Activated CD4-positive, alpha-beta T cell treated with anti-CD3 and anti-CD28 coated beads, Interleukin-2, amount 50 U/mL, for 1 hour (primary cell): ENCODE data around the gene ZIC2.

Source experiments
- DNase-seq: peaks from one replicate; pipeline ENCODE4 v3.0.0-alpha.2; 2020

The ZIC2 gene

DNA sequence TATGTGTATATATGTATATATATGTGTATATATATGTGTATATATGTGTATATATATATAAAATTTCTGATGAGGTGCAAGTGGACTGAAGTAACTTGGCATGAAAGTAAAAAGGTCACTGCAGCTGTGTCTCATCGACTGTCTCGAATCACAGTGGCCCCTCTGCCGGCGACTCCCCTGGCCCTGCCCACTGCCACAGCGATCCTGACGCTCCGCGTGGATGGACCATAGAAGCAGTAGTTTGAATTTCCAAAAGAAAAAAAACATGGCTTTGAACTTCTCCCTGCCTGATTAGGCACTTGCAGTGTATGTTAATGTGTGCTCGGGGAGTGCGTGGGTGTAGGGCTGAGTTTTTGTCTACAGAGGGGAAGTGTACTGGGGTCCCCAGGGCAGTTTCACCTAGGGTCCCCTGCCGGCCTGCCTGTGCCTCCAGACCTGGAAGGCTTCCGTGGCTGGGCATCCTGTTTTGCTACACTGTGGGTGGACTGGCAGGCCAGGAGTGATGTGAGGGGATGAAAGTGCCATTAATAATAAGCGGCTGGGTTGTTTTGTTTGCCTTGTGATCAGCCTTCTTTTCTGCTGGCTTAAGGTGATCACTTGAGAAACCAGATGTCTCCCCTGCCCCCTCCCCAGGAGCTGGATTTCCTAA, 20.8 kb upstream of the ZIC2 start:
- DNase-seq = no peak

DNA sequence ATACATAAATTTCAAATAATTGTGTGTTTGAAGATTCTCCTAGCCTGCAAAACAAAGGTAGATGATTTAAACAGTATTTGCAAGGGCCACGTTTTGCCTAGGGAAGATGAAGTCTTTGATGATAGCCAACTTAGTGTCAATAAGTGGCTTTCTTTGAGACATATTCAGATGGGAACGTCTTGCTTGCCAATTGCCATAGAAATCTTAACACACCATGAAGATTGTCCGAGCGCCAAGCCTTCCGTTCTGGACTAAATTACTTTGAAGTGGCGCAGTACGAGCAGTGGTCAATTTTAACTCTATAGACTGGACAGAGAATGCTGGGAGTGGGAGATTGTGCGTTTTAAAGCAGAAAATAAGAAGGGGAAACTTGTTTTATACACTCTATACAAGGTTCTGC, 19.9 kb upstream of the ZIC2 start:
- DNase-seq = no peak

DNA sequence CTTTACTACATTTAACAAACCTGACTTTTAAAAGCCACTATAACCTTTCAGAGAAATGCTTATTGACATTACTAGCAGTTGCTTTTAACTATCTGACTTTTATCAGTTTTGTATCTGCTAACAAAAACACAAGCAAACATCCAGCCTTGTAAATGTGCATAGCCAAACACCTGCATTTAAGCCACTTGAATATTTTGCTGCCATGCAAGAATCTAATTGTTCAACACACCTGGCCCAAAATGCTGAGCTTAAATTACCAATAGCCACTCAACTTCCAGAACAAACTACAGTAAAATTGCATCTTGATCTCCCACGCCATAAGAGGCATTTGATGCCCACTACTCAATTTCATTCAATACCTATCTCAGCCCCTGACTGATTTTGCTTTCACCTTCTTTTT, 19.3 kb upstream of the ZIC2 start:
- DNase-seq = no peak

DNA sequence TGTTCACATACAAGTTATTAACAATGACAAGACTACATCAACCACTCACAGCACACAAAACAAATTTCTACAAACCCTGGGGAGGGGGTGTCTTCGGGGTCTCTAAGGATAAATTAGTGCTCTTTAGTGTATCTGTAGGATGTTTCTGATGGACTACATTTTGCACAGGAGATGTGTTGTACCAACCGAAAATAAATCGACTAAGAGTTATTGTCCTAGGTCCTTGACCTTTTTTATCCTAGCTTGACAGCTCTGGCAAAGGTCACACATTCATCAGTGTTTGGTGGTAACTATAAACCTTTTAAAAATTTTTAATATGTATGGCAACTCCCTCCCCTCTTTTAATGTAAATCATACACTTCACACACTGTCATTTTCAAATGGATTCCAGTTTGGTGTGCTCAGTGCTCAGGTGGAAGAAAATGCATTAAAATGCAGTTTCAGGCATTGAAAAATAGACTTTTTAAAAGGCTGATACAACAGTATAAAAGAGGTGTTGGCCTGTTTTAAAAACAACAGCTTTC, 17.7 kb upstream of the ZIC2 start:
- no peak for DNase-seq

DNA sequence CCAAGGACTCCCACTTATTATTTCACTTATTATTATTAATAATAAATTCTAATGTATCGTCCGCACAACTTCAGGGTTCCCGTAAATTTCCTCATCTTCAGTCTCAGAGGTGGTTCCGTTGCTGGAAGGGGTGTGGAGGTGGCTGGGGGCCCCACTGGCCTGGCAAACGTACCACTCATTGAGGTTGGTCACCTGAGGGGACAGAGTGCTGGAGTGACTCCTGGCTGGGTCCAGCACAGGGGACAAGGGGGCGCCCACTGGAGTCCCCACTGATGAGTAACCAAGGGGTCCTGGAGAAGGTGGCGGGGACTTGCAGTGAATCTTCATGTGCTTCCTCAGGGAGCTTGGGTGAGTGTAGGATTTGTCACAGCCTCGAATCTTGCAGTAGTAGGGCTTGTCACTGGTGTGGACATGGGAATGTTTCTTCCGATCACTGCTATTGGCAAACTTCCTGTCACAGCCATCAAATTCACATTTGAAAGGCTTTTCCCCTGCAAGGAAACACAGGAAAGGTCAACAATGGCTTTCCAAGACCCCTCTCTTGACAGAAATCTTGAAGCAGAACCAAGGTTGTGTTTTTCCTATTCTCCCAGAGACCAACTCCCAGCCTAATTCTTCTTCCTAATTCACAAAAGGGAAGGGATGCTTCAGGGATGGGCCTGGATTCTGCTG, 16.1 kb upstream of the ZIC2 start:
- no peak for DNase-seq

DNA sequence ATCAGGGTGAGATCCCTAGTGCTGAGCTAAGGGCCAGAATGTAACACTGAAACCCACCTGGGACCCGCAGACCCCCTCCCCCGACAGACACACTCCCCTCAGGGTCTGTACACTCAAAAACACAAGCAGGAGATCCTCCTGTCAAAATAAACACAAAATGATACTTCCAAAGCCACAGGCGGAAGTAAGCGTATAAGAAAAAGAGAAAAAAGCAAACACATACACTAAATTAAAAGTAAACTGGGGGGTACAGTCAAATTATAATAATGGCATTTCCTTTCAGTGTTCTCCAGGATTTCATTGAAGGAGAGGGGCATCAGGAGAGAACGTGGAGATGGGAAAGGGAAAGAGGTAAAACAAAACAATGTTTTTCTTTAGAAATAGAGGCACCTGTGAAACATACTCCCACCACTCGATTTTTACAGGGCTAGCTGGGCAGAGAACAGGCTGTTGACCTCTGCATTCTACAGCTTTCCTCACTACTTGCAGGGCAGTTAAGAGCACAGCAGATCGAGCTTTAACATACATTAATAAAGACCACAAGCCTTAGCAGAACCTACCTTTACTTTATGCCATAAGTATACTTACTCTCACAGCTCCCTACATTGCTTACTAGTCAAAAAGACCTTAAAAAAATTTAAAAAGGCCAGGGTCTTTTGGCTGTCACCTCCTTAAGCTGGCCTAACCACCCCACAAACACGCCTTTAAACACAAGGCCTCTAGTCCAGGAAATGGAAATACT, 15.3 kb upstream of the ZIC2 start:
- no peak for DNase-seq

DNA sequence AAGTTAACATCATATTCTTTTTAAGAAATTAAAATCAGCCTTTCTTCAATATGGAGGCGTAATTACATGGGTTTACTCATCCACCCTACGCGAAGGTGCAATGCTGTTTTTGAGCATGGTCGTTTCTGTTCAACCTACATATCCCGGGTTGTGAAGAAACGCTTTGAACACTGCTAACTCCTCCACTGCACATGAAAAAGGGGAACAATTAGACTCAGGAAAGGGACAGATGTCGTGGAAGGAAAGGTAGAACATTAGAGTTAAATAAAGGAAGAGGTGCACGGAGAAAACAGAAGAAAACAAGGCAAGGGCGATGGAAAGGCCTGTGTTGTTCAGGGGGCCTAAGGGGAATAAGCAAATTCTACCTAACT, 14.1 kb upstream of the ZIC2 start:
- no peak for DNase-seq

DNA sequence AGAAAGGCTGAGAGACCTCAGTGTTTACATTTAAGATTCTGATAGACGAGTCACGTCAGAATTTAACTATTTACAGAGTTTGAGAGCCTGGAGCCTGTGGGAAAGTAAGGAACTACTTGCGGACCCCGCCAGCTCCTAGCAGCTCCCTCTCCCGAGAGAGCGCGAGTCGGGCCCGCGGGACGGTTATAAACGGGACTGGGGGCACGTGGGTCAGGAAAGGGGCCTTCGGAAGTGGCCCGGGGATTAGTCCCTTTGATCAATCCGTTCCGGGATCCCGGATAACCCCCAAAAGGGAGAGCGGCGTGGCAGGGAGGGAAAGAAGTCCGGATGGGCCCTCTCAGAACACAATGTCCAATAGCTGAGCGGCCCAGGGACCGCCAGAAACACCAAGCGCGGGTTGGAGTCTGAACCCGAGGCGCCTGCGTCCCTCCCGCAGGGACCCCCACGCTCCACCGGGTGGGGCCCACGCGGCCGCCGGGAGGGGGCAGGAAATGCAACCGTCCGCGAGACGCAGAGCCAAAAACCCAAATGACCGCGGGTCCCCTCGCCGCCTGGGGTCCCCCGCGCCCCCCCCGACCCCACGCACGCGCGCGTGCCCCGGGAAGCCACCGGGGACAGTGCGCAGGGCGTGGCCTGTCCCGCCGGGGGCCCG, 13.6 kb upstream of the ZIC2 start:
- DNase-seq = no peak

DNA sequence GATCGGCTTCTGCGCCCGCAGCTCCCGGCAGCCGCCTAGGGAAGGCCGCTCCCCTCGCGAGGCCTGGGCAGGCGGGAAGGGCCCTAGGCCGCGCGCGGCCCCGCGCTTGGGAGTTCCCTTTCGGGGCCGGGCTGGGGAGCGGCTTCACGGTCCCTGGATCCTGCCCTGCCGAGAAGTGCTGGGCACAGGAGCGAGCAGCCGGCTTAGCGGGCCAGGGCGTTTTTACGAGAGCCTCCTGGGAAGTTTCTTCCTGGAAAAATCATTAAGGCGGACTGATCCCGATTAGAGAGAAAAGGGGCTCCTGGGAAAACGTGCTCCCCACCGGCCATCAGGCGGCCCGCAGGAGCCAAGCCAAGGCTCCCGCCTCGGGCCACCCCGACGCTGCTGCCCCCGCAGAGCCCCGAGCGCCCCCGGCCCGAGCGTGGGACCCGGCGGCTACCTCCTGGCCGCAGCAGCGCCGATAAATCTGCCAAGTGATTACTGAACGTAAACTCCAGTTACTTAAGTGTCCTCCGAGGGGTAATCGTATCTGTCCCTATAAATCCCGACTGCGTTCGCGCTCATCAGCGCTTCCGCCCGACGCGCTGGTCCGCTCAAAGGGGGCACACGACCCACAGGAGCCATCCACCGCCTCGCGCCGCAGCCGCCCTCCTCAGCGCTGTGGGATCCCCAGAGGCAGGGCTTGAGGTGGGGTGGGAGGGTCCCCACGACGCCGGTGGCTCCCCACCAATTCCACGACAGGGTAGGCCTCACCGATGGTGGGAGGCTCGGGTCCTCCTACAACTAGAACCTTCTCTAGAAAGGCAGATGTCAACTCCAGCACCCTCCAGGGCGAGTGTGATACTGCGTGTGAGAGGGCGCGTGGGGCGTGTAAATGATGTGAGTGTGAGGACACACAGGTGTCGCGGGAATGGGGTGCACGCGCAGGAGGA, 12.8 kb upstream of the ZIC2 start:
- DNase-seq = no peak

DNA sequence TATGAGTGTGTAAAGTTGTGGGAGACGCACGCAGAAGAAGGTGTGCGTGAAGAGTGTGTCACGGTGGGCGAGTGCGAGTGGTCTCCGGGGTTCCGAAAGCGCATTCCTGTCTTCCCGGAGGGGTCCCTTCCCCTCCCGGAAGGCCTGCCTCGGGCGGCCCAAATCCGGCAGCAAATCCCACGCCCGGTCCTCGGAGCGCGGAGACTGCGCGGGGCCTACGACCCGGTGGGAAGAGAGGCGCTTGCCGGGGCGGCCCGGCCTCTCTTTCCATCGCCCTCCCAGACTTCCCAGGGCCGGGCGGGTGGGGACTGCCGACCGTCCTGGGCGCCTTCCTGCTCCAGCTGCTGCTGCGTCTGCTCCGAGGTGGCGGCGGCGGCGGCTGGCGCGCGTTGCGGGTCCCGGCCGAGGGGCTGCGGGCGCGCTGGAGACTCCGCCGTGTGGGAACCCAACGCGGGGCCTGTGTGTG, 12.1 kb upstream of the ZIC2 start:
- no peak for DNase-seq

DNA sequence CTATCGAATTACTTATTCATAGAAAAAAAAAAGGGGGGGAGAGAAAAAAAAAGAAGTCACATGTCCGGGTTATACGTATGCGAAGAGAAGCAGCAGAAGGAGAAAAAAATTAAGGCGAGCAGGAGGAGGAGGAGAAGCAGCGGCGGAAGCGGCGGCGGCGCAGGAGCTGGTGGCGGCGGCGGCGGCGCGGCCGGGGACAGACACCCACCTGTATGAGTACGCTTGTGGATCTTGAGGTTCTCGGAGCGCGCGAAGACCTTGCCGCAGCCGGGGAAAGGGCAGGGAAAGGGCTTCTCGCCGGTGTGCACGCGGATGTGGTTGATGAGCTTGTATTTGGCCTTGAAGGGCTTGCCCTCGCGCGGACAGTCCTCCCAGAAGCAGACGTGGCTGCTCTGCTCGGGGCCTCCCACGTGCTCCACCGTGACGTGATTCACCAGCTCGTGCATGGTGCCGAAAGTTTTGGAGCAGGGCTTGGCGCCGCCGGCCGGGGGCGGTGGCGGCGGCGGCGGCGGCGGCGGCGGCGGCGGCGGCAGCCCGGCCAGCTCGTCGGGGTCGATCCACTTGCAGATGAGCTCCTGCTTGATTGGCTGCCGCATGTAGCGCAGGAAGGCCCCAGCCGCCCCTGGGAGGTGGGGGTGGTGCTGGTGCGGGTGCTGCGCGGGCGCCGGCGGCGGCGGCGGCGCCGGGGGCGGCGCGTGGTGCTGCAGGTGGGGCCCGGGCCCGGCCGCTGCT, 11.5 kb upstream of the ZIC2 start:
- DNase-seq = no peak

DNA sequence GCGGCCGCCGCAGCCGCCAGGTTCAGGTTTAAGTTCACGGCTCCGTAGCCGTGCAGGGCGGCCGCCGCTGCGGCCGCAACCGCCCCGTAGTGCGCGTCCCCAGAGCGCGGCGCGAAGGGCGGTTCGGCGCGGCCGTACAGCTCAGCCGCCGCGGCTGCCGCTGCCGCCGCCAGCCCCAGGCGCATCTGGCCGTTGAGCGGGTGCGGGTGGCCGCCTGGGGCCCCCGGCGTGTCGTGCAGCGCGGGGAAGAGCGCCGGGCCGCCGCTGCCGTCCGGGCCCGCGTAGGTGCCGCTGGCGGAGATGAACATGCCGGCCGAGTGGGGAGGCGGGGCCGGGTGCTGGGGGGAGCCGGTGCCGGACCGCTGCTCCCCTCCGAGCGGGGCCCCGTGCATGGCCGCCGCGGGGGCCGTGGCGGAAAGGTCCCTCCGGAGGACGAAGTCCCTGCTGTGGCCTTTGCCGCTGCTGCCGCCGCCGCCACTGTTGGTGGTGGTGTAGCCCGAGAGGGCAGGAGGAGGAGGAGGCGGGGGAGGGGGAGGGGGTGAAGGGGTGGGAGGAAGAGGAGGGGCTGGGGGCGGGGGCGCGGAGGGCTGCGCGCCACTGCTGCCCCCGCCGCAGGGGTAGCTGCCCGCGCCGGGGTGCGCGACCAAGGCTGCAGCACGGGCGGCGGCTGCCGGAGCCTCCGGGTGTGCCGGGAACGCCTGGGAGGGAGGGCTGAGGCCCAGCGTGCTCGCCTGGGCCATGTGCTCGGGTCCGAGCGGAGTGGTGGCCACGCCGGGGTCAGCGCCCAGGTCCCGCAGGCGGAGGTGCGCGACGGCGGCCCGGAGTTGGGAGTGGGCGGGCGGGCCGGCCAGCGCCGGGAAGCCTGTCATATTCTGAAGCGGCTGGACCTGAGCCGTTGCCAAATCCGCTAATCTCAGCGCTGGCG, 10.7 kb upstream of the ZIC2 start:
- DNase-seq = no peak

DNA sequence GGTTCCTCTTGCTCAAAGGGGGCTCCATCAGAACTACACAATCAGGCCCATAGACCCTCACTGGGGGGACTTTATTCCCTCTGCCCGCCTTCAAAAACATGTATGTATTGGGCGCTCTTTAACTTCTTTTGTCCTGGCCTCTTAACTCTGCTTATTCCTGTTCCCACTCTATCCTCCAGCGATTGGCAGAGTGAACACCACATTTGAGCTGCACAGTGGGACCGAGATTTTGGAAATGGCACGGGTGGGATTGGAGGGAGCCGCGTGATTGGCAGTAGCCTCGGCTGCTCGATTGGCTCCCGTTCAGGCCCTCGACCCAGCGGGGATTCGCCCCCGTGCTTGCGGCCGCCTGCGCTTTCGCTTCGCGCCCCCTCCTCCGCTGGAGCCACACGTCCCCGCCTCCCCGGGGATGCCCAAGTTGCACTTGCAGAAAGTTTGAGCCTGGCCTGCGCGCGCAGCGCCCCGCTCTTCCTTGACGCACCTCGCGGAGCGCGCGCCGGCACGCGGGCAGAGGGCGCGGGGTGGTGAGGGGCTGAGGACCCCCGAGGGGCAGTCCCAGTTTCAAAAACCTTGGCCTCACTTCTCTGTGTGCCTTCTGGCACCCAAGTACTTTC, 9.9 kb upstream of the ZIC2 start, which contains the start of gene ZIC5:
TSS of gene ZIC5 (minus strand) at position 192 of the 614 bp plus-strand sequence. CDS start at position 28, 164 bp downstream.
- DNase-seq = no peak

DNA sequence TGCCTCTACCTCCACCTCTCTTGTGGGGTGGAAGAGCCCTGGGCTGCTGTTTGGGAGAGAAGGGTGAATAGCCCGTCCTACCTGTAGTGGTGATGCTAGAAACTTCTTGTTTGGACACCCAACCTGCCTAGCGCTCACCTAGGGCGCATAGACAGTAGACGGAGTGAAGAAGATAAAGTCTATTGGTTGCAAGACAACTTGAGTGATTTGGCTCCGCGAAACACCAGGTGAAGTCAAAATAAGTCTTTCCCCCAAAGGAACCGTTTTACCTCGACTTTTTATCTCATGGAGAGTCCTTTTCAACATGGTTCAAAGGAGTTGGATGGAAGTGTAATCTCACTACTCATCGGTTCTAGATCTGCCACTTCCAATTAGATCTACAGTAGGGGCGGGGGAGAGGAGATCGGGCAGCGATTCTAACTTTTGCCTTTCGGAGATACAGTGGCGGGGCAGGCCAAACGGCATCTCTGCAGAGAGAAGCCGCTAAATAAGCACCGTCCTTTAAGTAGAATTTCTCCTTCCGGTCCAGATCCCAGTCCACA, 9.3 kb upstream of the ZIC2 start:
- no peak for DNase-seq

DNA sequence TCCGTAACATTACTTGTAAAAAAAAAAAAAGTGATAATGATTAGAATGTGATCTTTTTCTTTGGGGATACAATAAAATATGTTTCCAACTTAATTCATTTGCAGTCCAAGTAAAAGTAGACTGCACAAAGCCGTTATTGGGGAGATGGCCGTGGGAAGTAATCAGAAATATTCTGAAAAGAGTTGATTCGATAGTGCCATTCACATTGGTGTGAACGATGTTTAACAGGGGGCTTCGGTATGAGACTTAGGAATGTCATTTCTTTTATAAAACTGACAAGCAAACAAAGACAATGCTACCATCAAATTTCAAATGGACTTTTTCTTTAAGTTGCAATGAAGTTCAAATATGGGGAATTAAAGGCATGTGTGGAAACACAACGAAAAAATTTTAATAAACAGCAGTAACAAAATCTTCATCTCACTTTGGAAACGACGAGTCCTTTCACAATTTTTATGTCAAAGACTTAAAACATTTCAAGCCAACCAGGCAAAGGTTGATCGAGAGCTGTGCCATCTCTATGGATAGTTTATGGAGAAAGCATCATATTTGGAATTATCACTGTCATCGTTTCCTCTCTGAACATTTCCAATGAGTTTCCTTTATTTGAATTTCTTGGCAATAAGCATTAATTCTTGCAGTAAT, 8.3 kb upstream of the ZIC2 start:
- no peak for DNase-seq

DNA sequence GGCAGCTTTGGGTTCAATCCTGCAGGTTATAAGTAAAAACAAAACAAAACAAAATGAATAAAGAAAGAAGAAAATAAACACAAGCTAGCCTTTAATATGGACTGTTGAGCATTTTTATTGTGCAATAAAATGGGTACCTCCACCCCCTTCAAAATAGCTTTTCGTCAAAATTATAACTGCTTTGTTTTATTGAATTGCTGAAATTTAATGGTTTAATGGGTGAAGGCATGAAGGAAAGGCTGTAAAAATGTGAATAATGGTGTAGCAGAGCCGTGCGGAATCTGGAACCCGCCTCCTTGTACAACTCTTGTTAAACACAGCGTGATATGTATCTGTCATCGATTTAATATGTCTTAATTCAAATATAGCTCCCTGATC, 7.8 kb upstream of the ZIC2 start:
- no peak for DNase-seq

DNA sequence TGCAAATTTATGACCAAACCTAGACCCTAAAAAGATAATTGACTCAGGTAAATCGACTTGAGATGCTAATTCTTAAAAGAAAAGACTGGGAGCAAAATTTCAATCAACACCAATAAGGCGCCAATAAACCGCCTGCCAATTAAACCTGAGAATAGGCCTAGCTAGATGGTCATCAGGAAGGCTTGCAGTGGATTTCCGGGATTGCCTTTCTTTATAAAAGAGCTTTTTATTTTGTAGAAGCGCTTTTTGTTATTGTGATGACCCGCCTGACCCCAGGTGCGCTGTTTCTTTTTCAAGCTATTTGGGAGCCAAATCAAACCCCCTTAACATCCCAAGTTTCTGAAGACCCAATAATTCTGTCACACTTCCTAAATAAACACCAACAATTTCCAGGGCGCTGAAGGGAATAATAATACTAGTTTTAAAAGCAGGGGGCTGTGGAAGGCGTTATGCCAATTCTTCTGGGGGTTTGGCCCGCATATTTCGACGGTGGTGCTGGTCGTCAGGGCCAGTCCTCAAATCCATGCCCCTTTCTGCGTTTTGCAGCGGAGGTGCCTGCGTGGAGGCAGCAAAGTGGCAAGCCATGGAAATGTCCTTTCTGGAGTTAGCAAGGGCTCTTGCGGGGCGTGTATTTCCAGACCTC, 7.2 kb upstream of the ZIC2 start:
- DNase-seq = no peak

DNA sequence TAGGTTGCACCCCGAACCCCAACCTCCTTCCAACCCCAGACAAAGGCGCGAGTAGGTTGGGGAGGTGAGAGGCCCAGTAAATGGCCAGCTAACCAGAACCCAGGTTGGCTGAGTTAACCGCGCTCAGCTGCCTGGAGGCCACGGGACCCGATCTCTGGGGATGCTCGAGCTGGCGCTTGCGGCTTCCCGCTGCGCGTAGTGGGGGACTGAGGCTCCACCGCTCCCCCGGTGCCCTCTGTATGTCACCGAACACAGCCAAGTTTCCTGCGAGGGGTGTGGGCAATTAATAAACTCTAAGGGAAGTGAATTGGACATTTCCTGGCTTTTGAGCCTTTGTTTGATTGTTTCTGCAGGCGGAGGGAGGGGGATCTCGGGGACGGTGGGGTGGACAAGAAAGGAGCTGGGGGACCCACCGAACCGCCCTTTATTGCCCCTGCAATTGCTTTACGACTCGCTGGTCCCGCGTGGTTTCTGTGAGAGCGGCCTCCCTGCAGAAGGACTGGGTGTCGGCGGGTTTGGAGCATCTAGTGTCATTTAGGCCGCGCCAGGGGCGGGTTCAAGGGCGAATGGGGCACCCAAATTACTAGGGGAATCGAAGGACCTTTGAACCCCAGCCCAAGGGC, 6.5 kb upstream of the ZIC2 start:
- DNase-seq = no peak
